Measurements from ENCODE around the gene APOL4.
"Not testable (repeated sequence)": the region's sequence is repeated elsewhere in the genome, so short reads cannot be mapped to it uniquely, and the experiment has no call there.

Gene APOL4

GRCh38 chr22:36229649-36230048 is 28.0 kb upstream of the APOL4 start:
- DNase-seq, result not testable (repeated sequence)

GRCh38 chr22:36228944-36229343 is 27.3 kb upstream of the APOL4 start:
- no peak for DNase-seq

GRCh38 chr22:36228369-36228768 is 26.8 kb upstream of the APOL4 start:
- DNase-seq, result not testable (repeated sequence)

GRCh38 chr22:36227806-36228205 is 26.2 kb upstream of the APOL4 start:
- DNase-seq, result no peak

- DNase-seq, result no peak
Measured at GRCh38 chr22:36227396-36227795, 25.8 kb upstream of the APOL4 start.

- no peak for DNase-seq
Measured at GRCh38 chr22:36226189-36226588, 24.6 kb upstream of the APOL4 start.

- DNase-seq, result no peak
Measured at GRCh38 chr22:36225333-36225922, 23.8 kb upstream of the APOL4 start.

- DNase-seq, result no peak
Measured at GRCh38 chr22:36224245-36224644, 22.6 kb upstream of the APOL4 start.

- no peak for DNase-seq
Measured at GRCh38 chr22:36223504-36223903, 21.9 kb upstream of the APOL4 start.

GRCh38 chr22:36222887-36223450 is 21.4 kb upstream of the APOL4 start:
- no peak for DNase-seq

GRCh38 chr22:36221799-36222751 is 20.5 kb upstream of the APOL4 start:
- no peak for DNase-seq

GRCh38 chr22:36220451-36220921 is 18.9 kb upstream of the APOL4 start:
- no peak for DNase-seq

- no peak for DNase-seq
Measured at GRCh38 chr22:36218648-36219193, 17.1 kb upstream of the APOL4 start.

GRCh38 chr22:36215981-36216380 is 14.4 kb upstream of the APOL4 start:
- no peak for DNase-seq

GRCh38 chr22:36213586-36213985 is 12.0 kb upstream of the APOL4 start:
- DNase-seq, result no peak

- DNase-seq, result no peak
Measured at GRCh38 chr22:36212901-36213300, 11.3 kb upstream of the APOL4 start.

GRCh38 chr22:36211237-36211861 is 9.7 kb upstream of the APOL4 start:
- no peak for DNase-seq

GRCh38 chr22:36210224-36210623 is 8.6 kb upstream of the APOL4 start:
- DNase-seq, result no peak

- DNase-seq, result not testable (repeated sequence)
Measured at GRCh38 chr22:36209488-36209908, 7.9 kb upstream of the APOL4 start.

- no peak for DNase-seq
Measured at GRCh38 chr22:36208914-36209313, 7.3 kb upstream of the APOL4 start.

GRCh38 chr22:36208162-36208765 is 6.7 kb upstream of the APOL4 start:
- DNase-seq, result no peak

- DNase-seq, result no peak
Measured at GRCh38 chr22:36206255-36206654, 4.6 kb upstream of the APOL4 start.

- DNase-seq, result not testable (repeated sequence)
Measured at GRCh38 chr22:36205573-36205972, 4.0 kb upstream of the APOL4 start.

Data from NCI-H1417 treated with DMSO at 0.1 percent for 48 hours (cell line).